NCI-H526 (cell line): ENCODE measurements around the gene SCYGR5.
"Not testable (repeated sequence)": the region's sequence is repeated elsewhere in the genome, so short reads cannot be mapped to it uniquely, and the experiment has no call there.

ENCODE experiments used
- DNase-seq, 2 experiments: peaks; one replicate each; lab custom pipeline; 2025; lab: John Stamatoyannopoulos, UW

Gene SCYGR5, protein sequence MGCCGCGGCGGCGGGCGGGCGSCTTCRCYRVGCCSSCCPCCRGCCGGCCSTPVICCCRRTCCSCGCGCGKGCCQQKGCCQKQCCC

DNA sequence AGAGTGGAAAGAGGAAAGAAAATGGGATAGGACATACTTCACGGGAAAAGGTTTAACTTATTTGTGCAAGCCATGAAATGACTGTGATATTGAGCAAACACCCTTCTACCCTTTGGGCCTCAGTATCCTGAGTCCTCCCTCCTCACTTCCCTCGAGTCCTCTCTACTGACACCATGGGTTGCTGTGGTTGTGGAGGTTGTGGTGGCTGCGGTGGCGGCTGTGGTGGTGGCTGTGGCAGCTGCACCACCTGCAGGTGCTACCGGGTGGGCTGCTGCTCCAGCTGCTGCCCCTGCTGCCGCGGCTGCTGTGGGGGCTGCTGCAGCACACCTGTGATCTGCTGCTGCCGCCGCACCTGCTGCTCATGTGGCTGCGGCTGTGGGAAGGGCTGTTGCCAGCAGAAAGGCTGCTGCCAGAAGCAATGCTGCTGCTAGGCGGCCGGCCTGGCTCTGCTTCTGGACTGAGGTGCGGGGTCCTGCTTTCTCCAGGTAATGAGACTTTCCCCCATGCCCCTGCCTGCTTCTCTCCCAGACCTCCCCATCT, at the start of gene SCYGR5:
SCYGR5 (plus strand) TSS at position 174 of the 540 bp plus-strand sequence; CDS start at position 174, 0 bp downstream.
- DNase-seq: not testable (repeated sequence)

DNA sequence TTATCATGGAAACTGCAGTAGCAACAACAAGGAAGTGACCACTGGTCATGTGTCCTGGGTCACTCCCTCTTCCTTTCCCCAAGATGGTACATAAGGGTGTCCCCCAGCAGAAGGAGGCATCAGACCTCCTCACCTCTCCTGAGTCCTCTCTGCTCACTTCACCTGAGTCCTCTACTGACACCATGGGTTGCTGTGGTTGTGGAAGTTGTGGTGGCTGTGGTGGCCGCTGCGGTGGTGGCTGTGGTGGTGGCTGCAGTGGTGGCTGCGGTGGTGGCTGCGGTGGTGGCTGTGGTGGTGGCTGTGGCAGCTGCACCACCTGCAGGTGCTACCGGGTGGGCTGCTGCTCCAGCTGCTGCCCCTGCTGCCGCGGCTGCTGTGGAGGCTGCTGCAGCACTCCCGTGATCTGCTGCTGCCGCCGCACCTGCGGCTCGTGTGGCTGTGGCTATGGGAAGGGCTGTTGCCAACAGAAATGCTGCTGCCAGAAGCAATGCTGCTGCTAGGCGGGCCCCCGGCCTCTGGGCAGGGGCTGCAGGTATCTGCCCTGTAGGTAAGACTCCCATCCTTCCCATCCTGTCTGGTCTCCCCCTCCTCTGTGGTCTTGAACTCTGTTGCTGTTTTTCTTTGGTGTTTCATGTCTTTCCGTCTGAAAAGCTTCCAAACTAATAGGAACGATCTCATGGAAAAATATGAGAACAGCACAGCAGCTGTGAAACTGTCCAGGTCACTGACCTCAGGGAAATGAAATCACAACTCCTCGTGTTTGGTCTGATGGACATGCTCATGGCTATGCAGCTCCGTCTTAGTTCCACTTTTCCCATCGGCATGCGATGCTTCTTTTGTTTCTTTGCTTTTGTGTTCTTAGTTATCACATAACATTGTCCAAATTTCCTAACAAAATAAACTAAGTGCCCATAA, 49.0 kb upstream of the SCYGR5 start, which contains the start of gene SCYGR4:
SCYGR4 (plus strand) TSS at position 183 of the 915 bp plus-strand sequence; CDS start at position 183, 0 bp downstream.
- DNase-seq: no peak

DNA sequence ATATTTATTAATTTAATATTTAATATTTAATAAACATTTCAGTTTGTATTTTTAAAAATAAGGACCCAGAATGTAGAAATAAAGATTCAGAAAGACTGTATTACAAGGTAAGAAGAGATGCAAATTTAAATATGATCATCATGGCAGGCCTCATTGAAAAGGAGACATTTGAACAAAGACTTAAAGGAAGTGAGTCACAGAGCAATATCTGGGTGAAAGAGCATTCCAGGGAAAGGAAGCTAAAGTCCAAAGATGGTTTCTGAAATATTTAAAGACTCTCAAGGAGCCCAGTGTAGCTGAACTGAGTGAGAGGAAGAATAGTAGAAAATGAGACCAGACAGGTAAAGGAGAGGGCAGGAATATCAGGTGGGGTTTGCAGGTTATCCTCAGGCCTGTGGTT, 43.4 kb upstream of the SCYGR5 start:
- DNase-seq: no peak

DNA sequence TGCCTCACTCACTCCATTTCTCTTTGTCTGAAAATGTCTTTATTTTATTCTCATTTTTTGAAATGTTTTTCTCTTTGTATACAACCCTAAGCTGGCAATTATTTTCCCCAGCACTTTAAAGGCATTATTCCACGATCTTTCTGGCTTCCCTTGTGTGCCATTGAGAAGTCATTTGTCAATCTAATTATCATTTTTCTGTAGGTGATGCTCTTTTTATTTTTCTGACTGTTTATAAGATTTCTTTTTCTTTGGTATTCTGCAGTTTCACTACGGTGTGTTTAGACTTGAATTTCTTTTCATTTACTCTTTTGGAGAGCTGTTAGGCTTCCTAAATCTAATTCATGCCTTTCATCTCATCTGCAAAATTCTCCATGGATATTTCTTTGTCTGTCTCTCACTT, 41.2 kb upstream of the SCYGR5 start:
- no peak for DNase-seq

DNA sequence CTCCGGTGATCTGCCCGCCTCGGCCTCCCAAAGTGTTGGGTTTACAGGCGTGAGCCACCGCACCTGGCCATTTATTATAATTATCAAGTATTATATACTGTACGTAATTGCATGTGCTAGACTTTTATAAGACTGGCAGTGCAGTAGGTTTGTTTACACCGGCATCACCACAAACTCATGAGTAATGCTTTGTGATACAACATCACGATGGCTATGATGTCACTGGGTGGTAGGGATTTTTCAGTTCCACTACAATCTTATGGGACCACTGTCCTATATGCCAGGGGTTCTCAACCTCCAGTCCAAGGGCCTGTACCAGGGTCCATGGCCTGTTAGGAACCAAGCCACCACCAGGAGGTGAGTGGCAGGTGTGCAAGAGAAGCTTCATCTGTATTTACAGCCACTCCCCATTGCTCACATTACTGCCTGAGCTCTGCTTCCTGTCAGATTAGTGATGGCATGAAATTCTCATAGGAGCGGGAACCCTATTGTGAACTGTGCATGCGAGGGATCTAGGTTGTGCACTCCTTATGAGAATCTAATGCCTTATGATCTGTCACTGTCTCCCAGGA, 39.9 kb upstream of the SCYGR5 start:
- DNase-seq: no peak

DNA sequence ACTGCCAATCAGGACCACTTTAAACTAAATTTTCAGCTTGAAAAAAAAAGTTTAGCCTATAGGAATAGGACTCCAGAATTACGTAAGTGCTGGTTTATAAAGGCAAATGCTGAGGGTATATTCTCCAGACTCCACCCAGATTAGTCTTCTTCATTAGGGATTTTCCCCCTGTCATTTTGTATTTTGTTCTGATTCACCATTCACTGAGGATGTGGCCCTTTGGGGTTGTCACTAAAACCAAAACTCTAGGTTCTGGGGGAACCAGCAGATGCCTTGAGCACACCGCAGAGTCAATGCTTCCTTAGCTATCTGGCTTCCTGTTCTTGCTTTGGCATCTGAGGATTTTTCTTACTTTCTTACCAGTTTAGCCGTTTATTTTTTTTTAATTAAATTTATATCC, 38.8 kb upstream of the SCYGR5 start:
- no peak for DNase-seq

DNA sequence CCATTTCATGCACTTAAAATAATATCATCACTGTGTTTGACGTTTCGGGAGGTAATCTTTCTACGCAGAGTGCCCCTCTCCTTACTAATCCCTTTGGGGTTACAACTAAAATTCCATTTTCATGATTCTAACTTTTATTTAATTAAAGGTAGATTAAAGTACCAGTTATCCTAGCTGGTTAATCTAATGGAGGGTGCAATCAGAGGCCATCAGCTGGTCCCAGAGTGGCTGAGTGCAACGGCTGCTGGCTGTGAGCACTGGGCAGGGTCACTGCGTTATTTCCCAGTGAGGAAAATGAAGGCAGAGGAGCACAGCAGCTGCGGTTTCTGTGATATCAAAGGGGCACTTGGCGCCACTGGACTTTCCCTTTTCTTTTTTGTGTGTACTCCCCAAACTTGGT, 37.2 kb upstream of the SCYGR5 start:
- DNase-seq: no peak

DNA sequence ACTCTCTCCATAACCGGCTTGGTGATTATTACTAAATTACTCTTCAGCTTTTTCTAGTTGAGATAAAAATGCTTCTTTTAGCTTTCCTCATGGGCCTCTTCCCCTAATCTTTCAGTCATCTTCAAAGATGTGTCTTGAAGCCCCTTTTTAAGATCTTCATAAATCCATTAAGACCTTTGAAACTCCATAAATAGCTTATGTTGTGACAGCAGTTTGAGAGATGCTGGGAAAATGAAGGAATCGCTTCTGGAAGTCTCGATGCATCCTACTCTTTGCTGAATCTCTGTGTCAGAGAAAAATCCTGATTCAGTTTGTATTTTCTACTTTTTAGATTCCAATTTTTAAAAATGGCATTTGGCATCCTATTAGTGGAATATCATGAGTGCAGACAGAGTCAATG, 36.3 kb upstream of the SCYGR5 start:
- no peak for DNase-seq

DNA sequence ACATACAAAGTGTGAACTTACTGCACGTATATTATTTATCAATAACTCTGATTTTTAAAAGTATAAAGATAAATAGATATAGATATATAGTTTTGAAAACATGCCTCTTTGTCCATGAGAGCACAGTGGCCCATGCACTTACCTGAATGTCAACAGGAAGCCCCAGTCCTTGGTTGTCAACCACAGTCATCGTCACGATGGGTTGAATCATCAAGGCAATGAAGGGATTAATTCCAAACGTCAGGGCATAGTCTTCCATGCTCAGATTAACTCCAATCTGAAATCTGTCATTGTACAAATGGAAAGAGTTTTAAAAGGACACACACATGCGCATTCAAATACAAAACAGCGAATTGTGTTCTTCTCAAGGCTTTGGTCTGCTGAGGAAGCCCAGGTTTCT, 33.8 kb upstream of the SCYGR5 start:
- DNase-seq: no peak

DNA sequence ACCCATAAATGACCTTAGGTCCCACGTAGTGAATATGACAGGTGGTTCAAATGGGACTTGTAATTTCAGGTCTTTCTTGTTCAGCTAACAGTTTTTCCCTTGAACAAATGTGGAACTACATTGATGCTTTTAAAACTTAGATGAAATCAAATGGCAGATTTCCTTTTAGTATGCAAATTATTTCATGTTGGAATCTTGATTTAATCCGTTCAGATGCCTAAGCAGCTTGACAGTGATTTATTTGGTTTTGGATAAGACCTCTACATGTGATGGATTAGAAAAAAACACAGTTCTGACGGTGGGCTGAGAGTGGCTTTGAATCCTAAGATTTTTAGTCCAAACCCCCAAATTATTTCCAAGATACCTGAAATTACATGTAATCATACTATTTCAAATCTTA, 32.4 kb upstream of the SCYGR5 start:
- DNase-seq: no peak

DNA sequence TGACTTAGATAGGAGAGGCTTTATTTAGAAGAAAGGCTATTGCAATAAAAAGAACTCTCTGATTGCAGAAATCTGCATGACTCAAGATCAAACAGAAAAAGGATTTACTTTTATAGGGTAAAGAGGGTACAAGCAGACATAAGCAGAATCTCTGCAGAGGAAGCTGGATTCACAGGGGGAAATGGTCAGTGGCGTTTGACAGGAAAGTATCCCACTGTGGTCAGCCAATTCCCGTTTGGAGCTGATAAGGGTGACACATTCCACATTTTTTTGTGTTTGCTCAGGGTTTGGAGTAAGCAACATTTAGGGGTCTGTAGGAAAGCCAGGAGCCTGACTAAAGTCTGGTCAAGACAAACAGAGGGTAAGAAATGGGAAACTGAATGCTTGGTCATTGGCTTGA, 23.9 kb upstream of the SCYGR5 start:
- no peak for DNase-seq

DNA sequence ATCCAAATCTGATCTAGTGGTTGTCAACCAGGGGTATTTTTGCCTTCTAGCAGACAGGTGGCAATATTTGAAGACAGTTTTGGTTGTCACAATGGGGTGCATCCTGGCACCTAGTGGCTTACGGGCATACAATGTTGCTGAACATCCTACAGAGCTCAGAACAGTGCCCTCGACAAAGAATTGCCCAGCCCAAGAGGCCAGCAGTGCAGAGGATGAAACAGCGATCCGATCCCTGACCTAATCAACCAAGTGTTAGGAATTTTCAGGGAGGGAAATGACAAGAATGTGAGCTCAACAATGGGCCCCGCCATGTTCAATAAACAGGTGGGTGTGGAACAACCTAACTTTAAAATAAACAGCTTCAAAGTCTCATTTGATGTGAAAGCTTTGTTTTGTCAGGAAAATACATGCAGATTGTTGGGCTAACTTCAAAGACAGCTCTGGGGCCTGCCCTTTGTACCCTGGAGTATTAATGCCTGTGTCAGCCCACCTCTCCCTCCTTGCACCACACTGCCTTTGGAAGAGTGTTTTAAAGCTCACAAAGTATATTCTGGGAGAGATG, 22.5 kb upstream of the SCYGR5 start:
- no peak for DNase-seq

DNA sequence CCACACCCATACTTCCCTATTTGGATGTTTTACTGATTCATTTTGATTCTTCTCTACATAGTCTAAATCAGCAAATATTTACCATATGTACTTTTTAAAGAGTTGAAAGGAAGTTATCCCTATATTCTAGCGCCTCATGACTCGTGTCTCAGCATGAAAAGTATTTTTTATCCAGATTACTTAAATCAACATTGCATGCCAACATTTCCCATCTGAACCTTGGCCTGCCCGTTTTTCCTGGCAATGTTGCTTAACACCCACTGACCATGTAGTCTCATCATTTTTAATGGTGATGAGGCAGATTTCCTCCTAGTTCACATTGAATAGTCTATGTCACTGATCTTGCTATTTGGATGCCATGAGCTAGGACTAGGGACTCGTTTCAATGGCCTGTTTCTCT, 13.2 kb upstream of the SCYGR5 start:
- DNase-seq: no peak

DNA sequence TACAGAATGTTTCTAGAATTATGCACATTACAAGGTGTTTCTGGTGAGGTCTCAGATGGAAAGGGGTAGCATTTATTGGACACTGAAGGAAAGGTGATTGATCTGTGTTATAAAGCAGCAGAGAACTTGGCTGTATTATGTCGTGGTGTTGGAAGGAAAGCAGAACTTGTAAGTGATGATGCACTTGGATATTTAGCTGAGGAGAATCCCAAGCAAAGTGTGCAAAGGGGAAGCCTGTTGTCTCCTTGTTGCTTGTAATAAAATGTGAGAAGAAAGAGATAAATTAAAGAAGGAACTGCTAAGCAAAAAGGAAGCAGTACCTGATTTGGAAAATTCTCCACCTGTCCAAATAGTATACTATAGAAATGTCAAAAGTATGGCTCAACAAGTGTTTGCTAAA, 12.2 kb upstream of the SCYGR5 start:
- DNase-seq: no peak

DNA sequence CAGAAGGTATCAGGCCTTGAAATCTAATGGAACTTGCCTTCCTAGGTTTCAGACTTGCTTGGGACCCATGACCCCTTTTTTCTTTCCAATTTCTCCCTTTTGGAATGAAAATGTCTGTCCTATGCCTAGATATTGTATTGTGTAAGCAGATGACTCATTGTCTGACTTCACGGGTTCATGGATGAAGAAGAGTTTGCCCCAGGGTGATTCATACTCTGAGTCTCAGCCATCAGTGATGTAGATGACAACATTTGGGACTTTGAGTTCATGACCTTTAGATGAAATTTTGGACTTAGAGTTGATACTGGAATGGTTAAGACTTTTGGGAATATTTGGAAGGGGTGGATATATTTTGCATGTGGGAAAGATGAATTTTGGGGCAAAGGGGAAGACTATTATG, 11.2 kb upstream of the SCYGR5 start:
- no peak for DNase-seq

DNA sequence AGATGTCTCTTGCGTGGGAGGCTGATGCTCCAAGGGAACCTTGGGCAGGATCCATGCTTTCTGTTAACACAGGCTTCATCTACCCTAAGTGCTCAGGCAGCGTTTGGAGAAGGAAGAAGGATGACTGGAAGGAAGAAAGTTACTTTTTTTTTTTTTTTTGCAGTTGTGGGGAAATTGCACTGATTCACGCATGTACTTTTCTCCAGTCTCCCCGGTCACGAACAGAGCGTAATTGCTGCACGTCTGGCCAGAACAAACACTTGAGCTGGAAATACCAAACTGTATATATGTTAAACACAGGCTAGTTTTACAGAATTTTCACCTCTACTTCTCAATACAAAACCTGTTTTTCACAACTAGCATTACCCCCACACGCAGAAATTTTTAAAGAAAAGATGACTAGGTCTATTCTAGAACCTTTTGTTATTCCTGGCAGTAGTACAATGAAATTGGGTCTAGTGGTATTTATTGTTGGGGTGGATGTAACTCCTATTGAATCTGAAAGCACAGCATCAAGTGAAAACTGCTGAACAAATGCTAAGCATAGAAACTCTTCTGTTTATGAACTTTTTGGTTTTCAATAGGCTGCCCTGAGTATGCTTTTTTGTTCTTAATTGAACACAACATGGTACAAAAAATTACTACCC, 9.3 kb upstream of the SCYGR5 start:
- DNase-seq: no peak

DNA sequence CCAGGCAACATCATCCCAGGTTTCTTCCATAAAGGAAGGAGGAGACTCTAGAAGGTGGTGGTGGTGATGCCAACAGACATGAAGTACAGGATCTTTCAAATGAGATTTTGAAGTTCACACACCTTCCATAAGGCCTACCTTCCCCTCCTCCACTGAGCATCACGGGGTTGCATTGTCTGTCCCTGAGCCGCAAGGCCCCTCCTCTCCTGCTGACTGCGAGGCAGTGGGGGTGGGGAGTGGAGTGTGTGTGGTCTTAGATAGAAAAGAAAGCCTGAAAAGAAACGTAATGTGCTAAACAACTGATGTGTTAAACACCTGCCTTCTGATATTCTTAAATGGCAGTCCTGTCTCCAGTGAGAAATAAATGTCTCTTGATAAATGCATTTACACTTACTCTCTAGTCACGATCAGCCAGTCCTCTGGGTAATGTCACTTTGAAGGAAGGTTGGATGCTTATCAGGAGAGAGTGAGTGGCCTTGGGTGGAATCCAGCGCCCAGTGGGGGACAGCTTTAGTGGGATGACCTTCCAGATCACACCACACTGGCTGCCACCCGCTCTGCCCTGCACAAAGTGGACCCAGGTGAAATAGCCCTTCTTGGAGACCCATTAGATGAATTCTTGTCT, 5.5 kb upstream of the SCYGR5 start:
- no peak for DNase-seq

DNA sequence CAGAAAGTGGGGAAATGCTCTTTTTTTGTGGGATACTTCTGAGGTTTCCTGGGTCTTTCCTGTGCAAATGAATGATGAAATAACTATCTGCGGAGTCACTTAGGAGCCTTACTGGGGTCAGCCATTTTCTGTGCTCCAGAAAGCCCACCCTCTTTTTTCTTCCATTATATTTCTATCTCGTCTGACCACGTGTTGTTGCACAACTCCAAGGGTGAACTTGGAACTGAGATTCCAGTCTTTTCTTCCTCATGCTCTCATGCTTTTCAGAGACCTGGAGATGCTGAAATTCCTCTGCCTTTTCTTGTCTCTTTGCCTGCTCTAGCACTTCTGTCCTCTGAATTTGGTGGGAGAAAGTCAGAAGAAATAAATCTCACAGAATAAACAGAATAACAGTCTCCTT, 4.8 kb upstream of the SCYGR5 start:
- DNase-seq: no peak

DNA sequence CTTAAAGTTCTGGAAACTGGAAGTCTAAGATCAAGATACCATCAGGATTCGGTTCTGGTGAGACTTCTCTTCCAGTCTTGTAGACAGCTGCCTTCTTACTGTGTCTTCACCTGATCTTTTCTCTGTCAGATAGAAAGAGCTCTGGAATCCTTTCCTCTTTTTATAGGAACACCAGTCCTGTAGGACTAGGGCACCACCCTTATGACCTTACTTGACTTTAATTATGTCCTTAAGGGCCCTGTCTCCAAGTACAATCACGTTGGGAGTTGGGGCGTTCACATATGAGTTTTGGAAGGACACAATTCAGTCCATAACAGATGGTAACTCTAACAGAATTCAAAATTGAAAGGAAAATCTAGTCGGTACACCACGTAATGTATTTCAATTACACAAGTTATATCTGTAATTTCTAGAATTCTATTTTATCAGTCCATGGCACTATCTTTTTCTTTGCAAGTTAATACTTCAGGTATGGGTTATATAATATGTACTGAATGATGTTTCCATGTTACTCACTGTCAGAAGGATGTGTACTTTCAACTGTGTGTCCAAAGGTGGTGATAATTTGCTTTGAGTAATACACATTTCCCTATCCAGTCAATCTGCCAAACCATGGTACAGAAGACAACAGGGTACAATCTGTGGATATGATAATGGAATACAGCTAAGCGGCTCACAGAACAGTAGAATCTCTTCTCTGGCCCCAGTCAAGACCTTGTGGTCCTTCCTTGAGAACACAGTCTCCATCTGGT, 1.2 kb upstream of the SCYGR5 start:
- DNase-seq: no peak

DNA sequence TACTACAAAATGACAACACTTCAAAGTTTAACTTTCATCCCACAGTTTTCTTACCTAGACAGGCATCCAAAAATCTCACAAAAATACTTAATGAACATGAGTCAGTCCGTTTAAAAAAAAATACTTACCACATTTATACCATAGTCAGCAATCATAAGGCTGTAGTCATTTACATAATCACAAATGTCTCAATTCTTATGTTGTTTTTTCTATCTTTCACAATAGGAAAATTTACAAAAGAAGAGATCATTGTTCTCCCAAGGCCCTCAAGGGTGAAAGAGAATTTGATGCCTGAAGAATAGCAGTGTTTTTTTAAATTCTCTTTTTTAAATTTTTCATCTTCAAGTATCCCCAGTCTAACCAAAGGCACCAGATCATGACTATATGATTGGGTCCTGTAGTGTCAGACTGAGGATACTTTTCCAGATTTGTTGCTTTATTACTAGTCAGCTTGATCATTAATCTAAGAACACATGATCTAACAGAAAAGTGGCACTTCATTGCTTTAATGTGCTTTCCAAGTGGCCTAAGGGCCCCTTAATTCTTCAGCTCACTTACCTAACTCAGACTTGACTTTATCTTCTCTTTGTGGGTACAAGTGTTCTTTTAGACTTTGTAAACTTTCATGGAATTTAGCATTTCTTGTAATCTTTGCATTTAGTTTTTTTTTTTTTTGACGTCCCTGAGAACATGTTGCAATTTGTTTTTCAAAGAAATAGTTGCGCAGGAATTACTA, 4.7 kb downstream of the SCYGR5 start:
- DNase-seq: no peak
